Measurements from ENCODE around the gene ZNF716.

GRCh38 chr7:57417736-57418135 is 32.2 kb upstream of the ZNF716 start:
- TF ChIP-seq, protein P1, sequence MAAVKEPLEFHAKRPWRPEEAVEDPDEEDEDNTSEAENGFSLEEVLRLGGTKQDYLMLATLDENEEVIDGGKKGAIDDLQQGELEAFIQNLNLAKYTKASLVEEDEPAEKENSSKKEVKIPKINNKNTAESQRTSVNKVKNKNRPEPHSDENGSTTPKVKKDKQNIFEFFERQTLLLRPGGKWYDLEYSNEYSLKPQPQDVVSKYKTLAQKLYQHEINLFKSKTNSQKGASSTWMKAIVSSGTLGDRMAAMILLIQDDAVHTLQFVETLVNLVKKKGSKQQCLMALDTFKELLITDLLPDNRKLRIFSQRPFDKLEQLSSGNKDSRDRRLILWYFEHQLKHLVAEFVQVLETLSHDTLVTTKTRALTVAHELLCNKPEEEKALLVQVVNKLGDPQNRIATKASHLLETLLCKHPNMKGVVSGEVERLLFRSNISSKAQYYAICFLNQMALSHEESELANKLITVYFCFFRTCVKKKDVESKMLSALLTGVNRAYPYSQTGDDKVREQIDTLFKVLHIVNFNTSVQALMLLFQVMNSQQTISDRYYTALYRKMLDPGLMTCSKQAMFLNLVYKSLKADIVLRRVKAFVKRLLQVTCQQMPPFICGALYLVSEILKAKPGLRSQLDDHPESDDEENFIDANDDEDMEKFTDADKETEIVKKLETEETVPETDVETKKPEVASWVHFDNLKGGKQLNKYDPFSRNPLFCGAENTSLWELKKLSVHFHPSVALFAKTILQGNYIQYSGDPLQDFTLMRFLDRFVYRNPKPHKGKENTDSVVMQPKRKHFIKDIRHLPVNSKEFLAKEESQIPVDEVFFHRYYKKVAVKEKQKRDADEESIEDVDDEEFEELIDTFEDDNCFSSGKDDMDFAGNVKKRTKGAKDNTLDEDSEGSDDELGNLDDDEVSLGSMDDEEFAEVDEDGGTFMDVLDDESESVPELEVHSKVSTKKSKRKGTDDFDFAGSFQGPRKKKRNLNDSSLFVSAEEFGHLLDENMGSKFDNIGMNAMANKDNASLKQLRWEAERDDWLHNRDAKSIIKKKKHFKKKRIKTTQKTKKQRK (IDR thresholded peaks at IDR 0.05; ENCODE audit: low read length) = no peak
- no peak for TF ChIP-seq EP300 (IDR thresholded peaks at IDR 0.05; ENCODE audit: low read depth in 2 of 2, low read length in 2 of 2)
- no peak for TF ChIP-seq EP300 (CRISPR knock-in tag; IDR thresholded peaks at IDR 0.05; ENCODE audit: borderline replicate concordance)
- TF ChIP-seq RNF219 (CRISPR knock-in tag; IDR thresholded peaks at IDR 0.05) = no peak
- TF ChIP-seq ZNF431 (CRISPR knock-in tag; IDR thresholded peaks at IDR 0.05; ENCODE audit: borderline replicate concordance, low read depth) = no peak
- no peak for TF ChIP-seq MAFK (conservative IDR thresholded peaks at IDR 0.05 in 1 of 2, IDR thresholded peaks at IDR 0.05 in 1 of 2; ENCODE audit: low read length in 2 of 2)
- no peak for TF ChIP-seq NAIF1 (CRISPR knock-in tag; IDR thresholded peaks at IDR 0.05; ENCODE audit: borderline replicate concordance)
- TF ChIP-seq ASH2L (IDR thresholded peaks at IDR 0.05; ENCODE audit: insufficient read length, low read depth, low read length) = no peak
